K562 (cell line): ENCODE measurements around the gene MGST2. TPM values are rescaled to one million over a fixed set of nuclear protein-coding genes. Genes with fewer than 3 reads are reported as not detected.
A peak's percentile ranks its signal among the peaks of the same experiment; 100 is the strongest.

Source experiments
- ATAC-seq: fragments of 200-7000 bp; cut with Tn5 transposase; 3 replicates; pipeline ENCODE4 v1.9.1; 2020; ENCODE audit warnings: moderate library complexity
- BruUV-seq: library from RNA; stranded (reverse); fragments of 400-500 nt; replicated peaks from 2 replicates; lab custom pipeline; 2021; lab: Mats Ljungman, UMichigan
- CTCF ChIA-PET: fragments of 300-600 bp; formaldehyde crosslinking; extraction: SDS; loops from one replicate; lab custom pipeline; 2021; ENCODE audit warnings: low intra/inter-chr PET ratio; lab: Yijun Ruan, JAX
- POLR2A ChIA-PET: fragments of 300-600, 350-650 bp; sonication (Branson Sonifier 250); formaldehyde crosslinking; extraction: SDS; loops from one replicate; lab custom pipeline; 2021; ENCODE audit warnings: antibody characterized with exemption, inconsistent platforms; lab: Yijun Ruan, JAX
- DNase-seq, 4 experiments: peaks; one replicate each; pipeline versions ENCODE4 v3.0.0 to v3.0.0-alpha.2; 2011 to 2018; ENCODE audit warnings: low spot score in 3 of 4, mixed read lengths in 3 of 4; ENCODE audit errors: extremely low read depth in 1 of 4
- FAIRE-seq: peaks from 2 replicates; lab custom pipeline; 2011; peaks lifted over from hg19 to GRCh38; lab: Jason Lieb, UNC
- H2AFZ ChIP-seq: 2 replicates; pipeline ENCODE4 v1.6.0; 2011; ENCODE audit warnings: low read depth, low read length, control low read depth, inconsistent platforms
- H3K27ac ChIP-seq: fragments of 200-600 bp; 3 replicates; pipeline ENCODE4 v1.8.0; 2011; ENCODE audit warnings: low read depth, mild to moderate bottlenecking, control low read depth, inconsistent platforms, low read length, moderate library complexity, mixed read lengths; ENCODE audit errors: extremely low read depth
- H3K27me3 ChIP-seq, 2 experiments: fragments of 300-600 bp in 1 of 2; 2 replicates in 1 of 2; 3 replicates in 1 of 2; pipeline versions ENCODE4 v1.6.0 to v1.8.0; 2011; ENCODE audit warnings: inconsistent platforms in 2 of 2, low read length in 2 of 2, mild to moderate bottlenecking in 1 of 2, mixed read lengths in 1 of 2, moderate library complexity in 1 of 2; ENCODE audit not compliant: control insufficient read depth in 2 of 2, insufficient read depth in 2 of 2
- H3K36me3 ChIP-seq: fragments of 300-600 bp; 3 replicates; pipeline ENCODE4 v1.8.0; 2011; ENCODE audit warnings: mild to moderate bottlenecking, low read length, inconsistent platforms; ENCODE audit not compliant: control insufficient read depth, insufficient read depth
- H3K4me1 ChIP-seq, 2 experiments: fragments of 200-600 bp in 1 of 2; replicated peaks in 1 of 2; 2 replicates in 1 of 2; 3 replicates in 1 of 2; pipeline versions ENCODE4 v1.5.1 to v1.8.0; 2011; ENCODE audit warnings: inconsistent platforms in 2 of 2, low read length in 2 of 2, mild to moderate bottlenecking in 1 of 2, mixed read lengths in 1 of 2, moderate library complexity in 1 of 2; ENCODE audit not compliant: control insufficient read depth in 2 of 2, insufficient read depth in 2 of 2
- H3K4me2 ChIP-seq: 2 replicates; pipeline ENCODE4 v1.6.1; 2011; ENCODE audit warnings: low read length, control low read depth, inconsistent platforms, mixed read lengths; ENCODE audit not compliant: insufficient read depth
- H3K4me3 ChIP-seq: fragments of 200-600 bp; sonication (generic), shearing (Covaris generic); 2 replicates; pipeline ENCODE4 v1.5.1; 2016; ENCODE audit warnings: control low read depth, inconsistent platforms
- H3K79me2 ChIP-seq: fragments of 200-600 bp; 3 replicates; pipeline ENCODE4 v1.8.0; 2011; ENCODE audit warnings: low read length, inconsistent platforms; ENCODE audit not compliant: control insufficient read depth, insufficient read depth
- H3K9ac ChIP-seq, 2 experiments: 2 replicates each; pipeline versions ENCODE4 v1.6.0 to v1.6.1; 2011; ENCODE audit warnings: low read depth in 2 of 2, low read length in 2 of 2, control low read depth in 1 of 2, inconsistent platforms in 1 of 2, mild to moderate bottlenecking in 1 of 2, mixed read lengths in 1 of 2; ENCODE audit not compliant: insufficient read depth in 1 of 2
- H3K9me1 ChIP-seq: one replicate; pipeline ENCODE4 v1.6.0; 2011; ENCODE audit warnings: inconsistent platforms, mild to moderate bottlenecking, low read length, moderate library complexity; ENCODE audit not compliant: control insufficient read depth, insufficient read depth
- H3K9me3 ChIP-seq: replicated peaks from 2 replicates; pipeline ENCODE4 v1.5.1; 2011; ENCODE audit warnings: low read depth, low read length, inconsistent platforms; ENCODE audit not compliant: control insufficient read depth, insufficient read depth
- H4K20me1 ChIP-seq: replicated peaks from 2 replicates; pipeline ENCODE4 v1.6.1; 2011; ENCODE audit warnings: low read length, inconsistent platforms, mixed read lengths; ENCODE audit not compliant: control insufficient read depth, insufficient read depth
- C11orf30 ChIP-seq: fragments of 450-650 bp; IDR thresholded peaks from 2 replicates; pipeline ENCODE4 v1.6.1; 2016; ENCODE audit warnings: low read depth, mild to moderate bottlenecking
- MAFF ChIP-seq: IDR thresholded peaks from 2 replicates; pipeline ENCODE4 v1.6.1; 2012; ENCODE audit warnings: low read length, improper control_type of control experiment
- MAFG ChIP-seq: fragments of 450-650 bp; conservative IDR thresholded peaks from 2 replicates; pipeline ENCODE4 v1.6.1; 2016; ENCODE audit warnings: missing genetic modification characterization, missing compliant biosample characterization
- MAFK ChIP-seq: IDR thresholded peaks from 2 replicates; pipeline ENCODE4 v1.6.1; 2011; ENCODE audit warnings: low read length, improper control_type of control experiment
- RFX1 ChIP-seq: fragments of 450-650 bp; IDR thresholded peaks from 2 replicates; pipeline ENCODE4 v1.6.1; 2016; ENCODE audit warnings: mild to moderate bottlenecking, moderate library complexity
- TBP ChIP-seq: optimal IDR thresholded peaks from 2 replicates; pipeline ENCODE3; 2011; ENCODE audit warnings: low read depth, low read length, improper control_type of control experiment
- ZNF316 ChIP-seq: fragments of 450-650 bp; IDR thresholded peaks from 2 replicates; pipeline ENCODE4 v1.6.1; 2016
- ZNF76 ChIP-seq: fragments of 250-450 bp; sonication (Bioruptor Pico); IDR thresholded peaks from 2 replicates; pipeline ENCODE4 v1.4.0; 2020; ENCODE audit warnings: mild to moderate bottlenecking, moderate library complexity, borderline replicate concordance
- WGBS: fragments of 100-300 bp; shearing (Covaris generic); methylation state at CpG from one replicate; pipeline ENCODE4 v1.1.6; 2016; ENCODE audit warnings: low coverage, mixed read lengths; ENCODE audit not compliant: insufficient coverage; ENCODE audit errors: missing lambda C conversion rate; 5-methylcytosine and 5-hydroxymethylcytosine counted together
- in situ Hi-C: fragments of 300-500 bp; cut with MboI; formaldehyde crosslinking; loops from 4 replicates; pipeline ENCODE4 v1.15.0; 2018; ENCODE audit warnings: inconsistent platforms, mixed read lengths
- intact Hi-C: fragments of 100-400 bp; cut with micrococcal nuclease; formaldehyde crosslinking; loops from 2 replicates; pipeline ENCODE4 v1.14.2; 2022
- polyA plus RNA-seq, 8 experiments: library from polyadenylated mRNA; depleted of rRNA in 4 of 8; stranded (reverse) in 5 of 8; unstranded in 3 of 8; fragments of >200 nt; fragmentation: Nextera tagmentation in 2 of 8; fragmentation: Illumina TruSeq in 1 of 8; extraction: Ambion mirVana in 2 of 8; extraction: Trizol in 1 of 8; gene quantifications; 2 replicates each; pipeline versions ENCODE4 v1.2.1 to v1.2.3, GENCODE V29; 2011 to 2014; ENCODE audit warnings: inconsistent platforms in 1 of 8, missing spikeins in 1 of 8
- total RNA-seq, 7 experiments: library from RNA; depleted of rRNA in 6 of 7; stranded (reverse); fragments of >200 nt in 6 of 7; fragmentation: Illumina TruSeq in 2 of 7; extraction: Trizol in 2 of 7; gene quantifications; 2 replicates each; pipeline versions ENCODE4 v1.2.1 to v1.2.3, GENCODE V29; 2011 to 2021; ENCODE audit warnings: low replicate concordance in 1 of 7
- TF ChIP-seq, protein P1 (sequence below): fragments of 250-450 bp; sonication (Bioruptor Pico); IDR thresholded peaks from 2 replicates; pipeline ENCODE4 v1.4.0; 2020

Gene MGST2
- total and polyA plus RNA-seq, 9 of the 15 experiments (the other 6 are each of a cell fraction or from before 2014, with no cell fraction given): 38.7 to 115 (median 84.6) TPM

- peaks cover 0 to 6% of the 10 kb centered on the region in 2 experiments; a peak in 1 of 5 replicates for H3K27me3 ChIP-seq
Measured at GRCh38 chr4:139721789-139722188, 56.2 kb downstream of the MGST2 start.

More at GRCh38 chr4:139721789-139722188, 56.2 kb downstream of the MGST2 start:
- ChIA-PET POLR2A (no interaction called here), CTCF (interaction anchor here (0.6 kb wide), 1 partner anchor 68 kb away, joined by 3 read pairs; no protein-coding TSS in a partner anchor)
- 57% methylated on average over 4 of the region's 4 CpGs for WGBS
- H3K4me2 ChIP-seq: no peak overlapping the region
- H3K4me3 ChIP-seq: no peak overlapping the region
- no peaks in the 10 kb centered on the region for H3K4me1 ChIP-seq
- no peaks in the 10 kb centered on the region; the same call in 1 of the 2 replicates for H4K20me1 ChIP-seq
- no peaks in the 10 kb centered on the region for H3K36me3 ChIP-seq
- no peak for FAIRE-seq
- BruUV-seq: no TSS peak
- H3K9me3 ChIP-seq: no peaks in the 10 kb centered on the region
- no peak overlapping the region for H3K9ac ChIP-seq
- in situ Hi-C loops (no loop called here), intact Hi-C loops (no loop called here)
- H3K27ac ChIP-seq: no peak overlapping the region
- no peak for ATAC-seq
- TF ChIP-seq ZNF76 (no peak), TBP (no peak), MAFG (peak; percentile 72), RFX1 (no peak), ZNF316 (peak; percentile 82), C11orf30 (peak; percentile 68), MAFF (peak; percentile 71; the same call in 1 of the 2 replicates), MAFK (peak; percentile 70; the same call in 1 of the 2 replicates)
- TF ChIP-seq, protein P1, sequence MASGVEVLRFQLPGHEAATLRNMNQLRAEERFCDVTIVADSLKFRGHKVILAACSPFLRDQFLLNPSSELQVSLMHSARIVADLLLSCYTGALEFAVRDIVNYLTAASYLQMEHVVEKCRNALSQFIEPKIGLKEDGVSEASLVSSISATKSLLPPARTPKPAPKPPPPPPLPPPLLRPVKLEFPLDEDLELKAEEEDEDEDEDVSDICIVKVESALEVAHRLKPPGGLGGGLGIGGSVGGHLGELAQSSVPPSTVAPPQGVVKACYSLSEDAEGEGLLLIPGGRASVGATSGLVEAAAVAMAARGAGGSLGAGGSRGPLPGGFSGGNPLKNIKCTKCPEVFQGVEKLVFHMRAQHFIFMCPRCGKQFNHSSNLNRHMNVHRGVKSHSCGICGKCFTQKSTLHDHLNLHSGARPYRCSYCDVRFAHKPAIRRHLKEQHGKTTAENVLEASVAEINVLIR (CRISPR knock-in tag): no peak
- DNase-seq: no peak
- no peaks in the 10 kb centered on the region for H3K9me1 ChIP-seq
- no peaks in the 10 kb centered on the region for H3K79me2 ChIP-seq
- H2AFZ ChIP-seq: no peak overlapping the region
